GM23338 (cell line): ENCODE measurements around the gene ATP9A.

Experiments
- CREB1 ChIP-seq: fragments of 250-450 bp; sonication (Bioruptor Pico); IDR thresholded peaks from 2 replicates; pipeline ENCODE4 v1.5.0; 2020; ENCODE audit warnings: low read depth, mild to moderate bottlenecking, moderate library complexity
- EZH2 ChIP-seq: fragments of 200-600 bp; sonication (generic); IDR thresholded peaks from one replicate; pipeline ENCODE4 v1.8.0; 2017; ENCODE audit warnings: antibody characterized with exemption, mild to moderate bottlenecking, low read depth; ENCODE audit not compliant: unreplicated experiment
- EZH2phosphoT487 ChIP-seq: fragments of 200-600 bp; sonication (generic); IDR thresholded peaks from one replicate; pipeline ENCODE4 v1.8.1; 2018; ENCODE audit warnings: antibody characterized with exemption; ENCODE audit not compliant: unreplicated experiment
- JUNB ChIP-seq: IDR thresholded peaks from one replicate; pipeline ENCODE4 v1.6.1; 2016; ENCODE audit warnings: antibody characterized with exemption; ENCODE audit not compliant: unreplicated experiment
- NANOG ChIP-seq: IDR thresholded peaks from 2 replicates; pipeline ENCODE4 v1.6.1; 2016; ENCODE audit warnings: antibody characterized with exemption, borderline replicate concordance
- POLR2AphosphoS5 ChIP-seq: IDR thresholded peaks from 2 replicates; pipeline ENCODE4 v1.6.1; 2016; ENCODE audit warnings: antibody characterized with exemption, low read depth
- STAT1 ChIP-seq: IDR thresholded peaks from one replicate; pipeline ENCODE4 v1.6.1; 2016; ENCODE audit warnings: antibody characterized with exemption; ENCODE audit not compliant: unreplicated experiment
- ZNF114 ChIP-seq: fragments of 250-450 bp; sonication (Bioruptor Pico); IDR thresholded peaks from 2 replicates; pipeline ENCODE4 v1.5.0; 2020; ENCODE audit warnings: mild to moderate bottlenecking, moderate library complexity
- ZNF331 ChIP-seq: fragments of 250-450 bp; sonication (Bioruptor Pico); IDR thresholded peaks from 2 replicates; pipeline ENCODE4 v1.5.0; 2020; ENCODE audit warnings: low read depth, mild to moderate bottlenecking, moderate library complexity
- TF ChIP-seq, protein P1 (sequence below): IDR thresholded peaks from 2 replicates; pipeline ENCODE4 v1.6.1; 2016; ENCODE audit warnings: antibody characterized with exemption
- TF ChIP-seq, protein P2 (sequence below), 2 experiments: fragments of 200-600 bp in 1 of 2; sonication (generic) in 1 of 2; conservative IDR thresholded peaks; 2 replicates each; pipeline versions ENCODE4 v1.5.1 to v1.6.1; 2016 to 2017; ENCODE audit warnings: antibody characterized with exemption in 2 of 2, low read depth in 2 of 2, mild to moderate bottlenecking in 2 of 2, moderate library complexity in 1 of 2
- TF ChIP-seq, protein P3 (sequence below): IDR thresholded peaks from one replicate; pipeline ENCODE4 v1.6.1; 2018; ENCODE audit warnings: antibody characterized with exemption; ENCODE audit not compliant: unreplicated experiment
- TF ChIP-seq, protein P4 (sequence below): fragments of 250-450 bp; sonication (Bioruptor Pico); IDR thresholded peaks from 2 replicates; pipeline ENCODE4 v1.5.0; 2020; ENCODE audit warnings: mild to moderate bottlenecking, moderate library complexity

DNA sequence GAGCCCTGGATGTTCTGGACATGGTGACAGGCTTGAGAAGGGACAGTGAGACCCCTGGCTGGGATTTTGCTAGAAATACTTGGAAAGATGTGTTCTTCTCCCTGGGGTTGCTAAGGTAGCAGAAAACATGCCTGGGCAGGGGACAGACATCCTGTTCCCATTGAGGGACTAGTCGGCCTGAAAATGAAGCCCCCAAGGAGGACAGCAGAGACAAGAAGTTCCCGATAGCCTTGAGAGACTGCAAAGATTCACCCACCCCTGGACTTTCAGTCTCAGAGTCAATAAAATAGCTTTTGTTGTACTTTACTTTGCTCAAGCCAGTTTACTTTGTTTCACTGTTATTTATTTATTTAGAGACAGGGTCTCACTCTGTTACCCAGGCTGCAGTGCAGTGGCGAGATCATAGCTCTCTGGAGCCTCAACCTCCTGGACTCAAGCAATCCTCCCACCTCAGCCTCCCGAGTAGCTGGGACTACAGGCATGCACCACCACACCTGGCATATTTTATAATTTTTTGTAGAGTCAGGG lies 28.4 kb downstream of the ATP9A start:
- TF ChIP-seq, protein P1, sequence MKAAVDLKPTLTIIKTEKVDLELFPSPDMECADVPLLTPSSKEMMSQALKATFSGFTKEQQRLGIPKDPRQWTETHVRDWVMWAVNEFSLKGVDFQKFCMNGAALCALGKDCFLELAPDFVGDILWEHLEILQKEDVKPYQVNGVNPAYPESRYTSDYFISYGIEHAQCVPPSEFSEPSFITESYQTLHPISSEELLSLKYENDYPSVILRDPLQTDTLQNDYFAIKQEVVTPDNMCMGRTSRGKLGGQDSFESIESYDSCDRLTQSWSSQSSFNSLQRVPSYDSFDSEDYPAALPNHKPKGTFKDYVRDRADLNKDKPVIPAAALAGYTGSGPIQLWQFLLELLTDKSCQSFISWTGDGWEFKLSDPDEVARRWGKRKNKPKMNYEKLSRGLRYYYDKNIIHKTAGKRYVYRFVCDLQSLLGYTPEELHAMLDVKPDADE: no peak
- no peak for TF ChIP-seq EZH2
- no peak for TF ChIP-seq JUNB
- TF ChIP-seq POLR2AphosphoS5: no peak
- TF ChIP-seq, protein P2, sequence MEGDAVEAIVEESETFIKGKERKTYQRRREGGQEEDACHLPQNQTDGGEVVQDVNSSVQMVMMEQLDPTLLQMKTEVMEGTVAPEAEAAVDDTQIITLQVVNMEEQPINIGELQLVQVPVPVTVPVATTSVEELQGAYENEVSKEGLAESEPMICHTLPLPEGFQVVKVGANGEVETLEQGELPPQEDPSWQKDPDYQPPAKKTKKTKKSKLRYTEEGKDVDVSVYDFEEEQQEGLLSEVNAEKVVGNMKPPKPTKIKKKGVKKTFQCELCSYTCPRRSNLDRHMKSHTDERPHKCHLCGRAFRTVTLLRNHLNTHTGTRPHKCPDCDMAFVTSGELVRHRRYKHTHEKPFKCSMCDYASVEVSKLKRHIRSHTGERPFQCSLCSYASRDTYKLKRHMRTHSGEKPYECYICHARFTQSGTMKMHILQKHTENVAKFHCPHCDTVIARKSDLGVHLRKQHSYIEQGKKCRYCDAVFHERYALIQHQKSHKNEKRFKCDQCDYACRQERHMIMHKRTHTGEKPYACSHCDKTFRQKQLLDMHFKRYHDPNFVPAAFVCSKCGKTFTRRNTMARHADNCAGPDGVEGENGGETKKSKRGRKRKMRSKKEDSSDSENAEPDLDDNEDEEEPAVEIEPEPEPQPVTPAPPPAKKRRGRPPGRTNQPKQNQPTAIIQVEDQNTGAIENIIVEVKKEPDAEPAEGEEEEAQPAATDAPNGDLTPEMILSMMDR (conservative IDR thresholded peaks at IDR 0.05; ENCODE audit: low read depth in 2 of 2): no peak
- TF ChIP-seq, protein P3, sequence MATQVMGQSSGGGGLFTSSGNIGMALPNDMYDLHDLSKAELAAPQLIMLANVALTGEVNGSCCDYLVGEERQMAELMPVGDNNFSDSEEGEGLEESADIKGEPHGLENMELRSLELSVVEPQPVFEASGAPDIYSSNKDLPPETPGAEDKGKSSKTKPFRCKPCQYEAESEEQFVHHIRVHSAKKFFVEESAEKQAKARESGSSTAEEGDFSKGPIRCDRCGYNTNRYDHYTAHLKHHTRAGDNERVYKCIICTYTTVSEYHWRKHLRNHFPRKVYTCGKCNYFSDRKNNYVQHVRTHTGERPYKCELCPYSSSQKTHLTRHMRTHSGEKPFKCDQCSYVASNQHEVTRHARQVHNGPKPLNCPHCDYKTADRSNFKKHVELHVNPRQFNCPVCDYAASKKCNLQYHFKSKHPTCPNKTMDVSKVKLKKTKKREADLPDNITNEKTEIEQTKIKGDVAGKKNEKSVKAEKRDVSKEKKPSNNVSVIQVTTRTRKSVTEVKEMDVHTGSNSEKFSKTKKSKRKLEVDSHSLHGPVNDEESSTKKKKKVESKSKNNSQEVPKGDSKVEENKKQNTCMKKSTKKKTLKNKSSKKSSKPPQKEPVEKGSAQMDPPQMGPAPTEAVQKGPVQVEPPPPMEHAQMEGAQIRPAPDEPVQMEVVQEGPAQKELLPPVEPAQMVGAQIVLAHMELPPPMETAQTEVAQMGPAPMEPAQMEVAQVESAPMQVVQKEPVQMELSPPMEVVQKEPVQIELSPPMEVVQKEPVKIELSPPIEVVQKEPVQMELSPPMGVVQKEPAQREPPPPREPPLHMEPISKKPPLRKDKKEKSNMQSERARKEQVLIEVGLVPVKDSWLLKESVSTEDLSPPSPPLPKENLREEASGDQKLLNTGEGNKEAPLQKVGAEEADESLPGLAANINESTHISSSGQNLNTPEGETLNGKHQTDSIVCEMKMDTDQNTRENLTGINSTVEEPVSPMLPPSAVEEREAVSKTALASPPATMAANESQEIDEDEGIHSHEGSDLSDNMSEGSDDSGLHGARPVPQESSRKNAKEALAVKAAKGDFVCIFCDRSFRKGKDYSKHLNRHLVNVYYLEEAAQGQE: no peak
- no peak for TF ChIP-seq ZNF114 (CRISPR knock-in tag)
- no peak for TF ChIP-seq EZH2phosphoT487
- TF ChIP-seq CREB1: no peak
- no peak for TF ChIP-seq STAT1
- TF ChIP-seq NANOG: no peak
- TF ChIP-seq, protein P4, sequence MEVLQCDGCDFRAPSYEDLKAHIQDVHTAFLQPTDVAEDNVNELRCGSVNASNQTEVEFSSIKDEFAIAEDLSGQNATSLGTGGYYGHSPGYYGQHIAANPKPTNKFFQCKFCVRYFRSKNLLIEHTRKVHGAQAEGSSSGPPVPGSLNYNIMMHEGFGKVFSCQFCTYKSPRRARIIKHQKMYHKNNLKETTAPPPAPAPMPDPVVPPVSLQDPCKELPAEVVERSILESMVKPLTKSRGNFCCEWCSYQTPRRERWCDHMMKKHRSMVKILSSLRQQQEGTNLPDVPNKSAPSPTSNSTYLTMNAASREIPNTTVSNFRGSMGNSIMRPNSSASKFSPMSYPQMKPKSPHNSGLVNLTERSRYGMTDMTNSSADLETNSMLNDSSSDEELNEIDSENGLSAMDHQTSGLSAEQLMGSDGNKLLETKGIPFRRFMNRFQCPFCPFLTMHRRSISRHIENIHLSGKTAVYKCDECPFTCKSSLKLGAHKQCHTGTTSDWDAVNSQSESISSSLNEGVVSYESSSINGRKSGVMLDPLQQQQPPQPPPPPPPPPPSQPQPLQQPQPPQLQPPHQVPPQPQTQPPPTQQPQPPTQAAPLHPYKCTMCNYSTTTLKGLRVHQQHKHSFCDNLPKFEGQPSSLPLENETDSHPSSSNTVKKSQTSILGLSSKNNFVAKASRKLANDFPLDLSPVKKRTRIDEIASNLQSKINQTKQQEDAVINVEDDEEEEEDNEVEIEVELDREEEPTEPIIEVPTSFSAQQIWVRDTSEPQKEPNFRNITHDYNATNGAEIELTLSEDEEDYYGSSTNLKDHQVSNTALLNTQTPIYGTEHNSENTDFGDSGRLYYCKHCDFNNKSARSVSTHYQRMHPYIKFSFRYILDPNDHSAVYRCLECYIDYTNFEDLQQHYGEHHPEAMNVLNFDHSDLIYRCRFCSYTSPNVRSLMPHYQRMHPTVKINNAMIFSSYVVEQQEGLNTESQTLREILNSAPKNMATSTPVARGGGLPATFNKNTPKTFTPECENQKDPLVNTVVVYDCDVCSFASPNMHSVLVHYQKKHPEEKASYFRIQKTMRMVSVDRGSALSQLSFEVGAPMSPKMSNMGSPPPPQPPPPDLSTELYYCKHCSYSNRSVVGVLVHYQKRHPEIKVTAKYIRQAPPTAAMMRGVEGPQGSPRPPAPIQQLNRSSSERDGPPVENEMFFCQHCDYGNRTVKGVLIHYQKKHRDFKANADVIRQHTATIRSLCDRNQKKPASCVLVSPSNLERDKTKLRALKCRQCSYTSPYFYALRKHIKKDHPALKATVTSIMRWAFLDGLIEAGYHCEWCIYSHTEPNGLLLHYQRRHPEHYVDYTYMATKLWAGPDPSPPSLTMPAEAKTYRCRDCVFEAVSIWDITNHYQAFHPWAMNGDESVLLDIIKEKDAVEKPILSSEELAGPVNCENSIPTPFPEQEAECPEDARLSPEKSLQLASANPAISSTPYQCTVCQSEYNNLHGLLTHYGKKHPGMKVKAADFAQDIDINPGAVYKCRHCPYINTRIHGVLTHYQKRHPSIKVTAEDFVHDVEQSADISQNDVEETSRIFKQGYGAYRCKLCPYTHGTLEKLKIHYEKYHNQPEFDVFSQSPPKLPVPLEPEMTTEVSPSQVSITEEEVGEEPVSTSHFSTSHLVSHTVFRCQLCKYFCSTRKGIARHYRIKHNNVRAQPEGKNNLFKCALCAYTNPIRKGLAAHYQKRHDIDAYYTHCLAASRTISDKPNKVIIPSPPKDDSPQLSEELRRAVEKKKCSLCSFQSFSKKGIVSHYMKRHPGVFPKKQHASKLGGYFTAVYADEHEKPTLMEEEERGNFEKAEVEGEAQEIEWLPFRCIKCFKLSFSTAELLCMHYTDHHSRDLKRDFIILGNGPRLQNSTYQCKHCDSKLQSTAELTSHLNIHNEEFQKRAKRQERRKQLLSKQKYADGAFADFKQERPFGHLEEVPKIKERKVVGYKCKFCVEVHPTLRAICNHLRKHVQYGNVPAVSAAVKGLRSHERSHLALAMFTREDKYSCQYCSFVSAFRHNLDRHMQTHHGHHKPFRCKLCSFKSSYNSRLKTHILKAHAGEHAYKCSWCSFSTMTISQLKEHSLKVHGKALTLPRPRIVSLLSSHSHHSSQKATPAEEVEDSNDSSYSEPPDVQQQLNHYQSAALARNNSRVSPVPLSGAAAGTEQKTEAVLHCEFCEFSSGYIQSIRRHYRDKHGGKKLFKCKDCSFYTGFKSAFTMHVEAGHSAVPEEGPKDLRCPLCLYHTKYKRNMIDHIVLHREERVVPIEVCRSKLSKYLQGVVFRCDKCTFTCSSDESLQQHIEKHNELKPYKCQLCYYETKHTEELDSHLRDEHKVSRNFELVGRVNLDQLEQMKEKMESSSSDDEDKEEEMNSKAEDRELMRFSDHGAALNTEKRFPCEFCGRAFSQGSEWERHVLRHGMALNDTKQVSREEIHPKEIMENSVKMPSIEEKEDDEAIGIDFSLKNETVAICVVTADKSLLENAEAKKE: no peak
- TF ChIP-seq ZNF331 (CRISPR knock-in tag): no peak
